Stimulated activated naive CD8-positive, alpha-beta T cell treated with anti-CD3 and anti-CD28 coated beads, Interleukin-15, amount 100 ng/mL, for 72 hours (primary cell): ENCODE data around the gene MAGEA2B.
"Not testable (repeated sequence)": the region's sequence is repeated elsewhere in the genome, so short reads cannot be mapped to it uniquely, and the experiment has no call there.

Experiments used
- ATAC-seq: fragments of 150-1000 bp; cut with Tn5 transposase; 2 replicates; pipeline ENCODE4 v1.10.0; 2021; ENCODE audit warnings: mild to moderate bottlenecking, moderate library complexity
- DNase-seq, 2 donors: peaks; one replicate each; pipeline ENCODE4 v3.0.0; 2021 to 2022
- H3K27ac Mint-ChIP-seq, 2 donors: one replicate each; pipeline ENCODE4 v1.8.0; 2022; ENCODE audit warnings: mild to moderate bottlenecking in 2 of 2, mixed read lengths in 2 of 2, moderate library complexity in 2 of 2
- H3K27me3 Mint-ChIP-seq: one replicate; pipeline ENCODE4 v1.8.0; 2022; ENCODE audit warnings: mixed read lengths
- H3K4me1 Mint-ChIP-seq: one replicate; pipeline ENCODE4 v1.8.0; 2022; ENCODE audit warnings: mild to moderate bottlenecking, mixed read lengths
- H3K4me3 Mint-ChIP-seq, 2 donors: one replicate each; pipeline ENCODE4 v1.8.0; 2022; ENCODE audit warnings: mild to moderate bottlenecking in 2 of 2, mixed read lengths in 2 of 2, moderate library complexity in 1 of 2
- H3K9me3 Mint-ChIP-seq, 2 donors: one replicate each; pipeline ENCODE4 v1.8.0; 2022; ENCODE audit warnings: mixed read lengths in 2 of 2

MAGEA2B gene

GRCh38 chrX:152736528-152736927 is 22.1 kb downstream of the MAGEA2B start:
- not testable (repeated sequence) for H3K4me1 Mint-ChIP-seq, H3K27me3 Mint-ChIP-seq, DNase-seq, ATAC-seq, H3K9me3 Mint-ChIP-seq, H3K27ac Mint-ChIP-seq, H3K4me3 Mint-ChIP-seq

DNA sequence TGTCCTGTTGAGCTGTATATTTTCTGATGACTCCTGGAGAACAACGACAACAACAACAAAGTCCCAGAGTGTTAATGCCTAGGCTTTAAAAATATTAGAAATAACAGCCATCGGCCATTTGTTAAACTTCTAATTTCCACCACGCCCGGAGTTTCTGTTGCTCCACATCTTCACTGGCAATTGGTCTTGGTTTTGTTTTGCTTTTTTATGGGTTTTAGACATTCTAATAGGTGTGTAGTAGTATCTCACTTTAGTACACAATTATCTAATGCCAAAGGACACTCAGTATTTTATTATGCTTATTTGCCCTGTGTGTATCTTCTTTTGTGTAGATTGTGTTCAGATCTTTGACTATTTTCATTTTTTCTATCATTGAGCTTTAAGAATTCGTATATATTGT is 24.1 kb downstream of the MAGEA2B start:
- H3K4me3 Mint-ChIP-seq, result no peak overlapping the region
- H3K27me3 Mint-ChIP-seq, result no peaks in the 10 kb centered on the region
- DNase-seq (no peak), ATAC-seq (no peak)
- no peak overlapping the region for H3K27ac Mint-ChIP-seq
- H3K4me1 Mint-ChIP-seq, result no peaks in the 10 kb centered on the region
- no peaks in the 10 kb centered on the region for H3K9me3 Mint-ChIP-seq

- ATAC-seq, H3K4me3 Mint-ChIP-seq, DNase-seq, H3K4me1 Mint-ChIP-seq, H3K27me3 Mint-ChIP-seq, H3K9me3 Mint-ChIP-seq, H3K27ac Mint-ChIP-seq: not testable (repeated sequence)
Observed at GRCh38 chrX:152753686-152754650, 39.5 kb downstream of the MAGEA2B start, which contains the start of gene MAGEA2. TSS of gene MAGEA2 (minus strand) at chrX:152753842. CDS start at chrX:152751363, 2,479 bp downstream.

DNA sequence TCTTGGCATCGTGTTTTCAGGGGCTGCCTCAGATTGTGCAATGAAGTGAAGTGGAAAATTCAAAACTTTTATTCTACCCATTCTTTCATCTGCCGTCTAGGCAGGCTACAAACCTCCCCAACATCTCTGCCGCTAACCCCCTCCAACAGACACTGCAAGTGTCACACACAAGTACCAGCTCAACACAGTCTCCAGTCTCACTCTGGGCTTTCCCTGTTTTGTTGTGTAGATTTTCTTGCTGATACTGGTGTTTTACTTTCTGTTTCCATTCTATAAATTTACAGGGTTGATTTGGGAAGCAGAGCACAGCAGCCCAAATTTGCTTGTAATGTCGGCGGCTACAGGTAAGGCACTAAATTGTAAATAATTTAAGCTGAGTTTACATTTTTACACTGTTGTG is 40.4 kb downstream of the MAGEA2B start:
- not testable (repeated sequence) for DNase-seq, ATAC-seq, H3K4me1 Mint-ChIP-seq, H3K9me3 Mint-ChIP-seq, H3K4me3 Mint-ChIP-seq, H3K27me3 Mint-ChIP-seq, H3K27ac Mint-ChIP-seq

DNA sequence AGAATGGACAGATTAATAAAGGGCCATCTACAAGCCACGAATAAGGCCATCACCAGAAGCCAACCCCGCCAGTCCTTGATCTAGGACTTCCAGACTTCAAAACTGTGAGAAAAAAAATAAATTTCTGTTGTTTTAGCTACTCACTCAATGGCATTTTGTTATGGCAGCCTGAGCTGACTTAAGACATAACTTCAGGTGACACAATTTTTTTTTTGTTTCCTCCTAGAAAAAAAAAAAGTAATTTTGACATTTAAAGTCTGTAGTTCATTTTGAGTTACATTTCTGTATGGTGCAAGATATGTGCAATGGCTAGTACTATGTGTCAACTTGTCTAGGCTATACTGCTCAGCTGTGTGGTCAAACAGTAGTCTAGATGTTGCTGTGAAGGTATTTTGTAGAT is 44.5 kb downstream of the MAGEA2B start, which contains the start of gene CSAG3:
TSS of gene CSAG3 (plus strand) at position 301 of the 400 bp plus-strand sequence.
- not testable (repeated sequence) for ATAC-seq, H3K27ac Mint-ChIP-seq, H3K27me3 Mint-ChIP-seq, H3K4me1 Mint-ChIP-seq, DNase-seq, H3K9me3 Mint-ChIP-seq, H3K4me3 Mint-ChIP-seq

DNA sequence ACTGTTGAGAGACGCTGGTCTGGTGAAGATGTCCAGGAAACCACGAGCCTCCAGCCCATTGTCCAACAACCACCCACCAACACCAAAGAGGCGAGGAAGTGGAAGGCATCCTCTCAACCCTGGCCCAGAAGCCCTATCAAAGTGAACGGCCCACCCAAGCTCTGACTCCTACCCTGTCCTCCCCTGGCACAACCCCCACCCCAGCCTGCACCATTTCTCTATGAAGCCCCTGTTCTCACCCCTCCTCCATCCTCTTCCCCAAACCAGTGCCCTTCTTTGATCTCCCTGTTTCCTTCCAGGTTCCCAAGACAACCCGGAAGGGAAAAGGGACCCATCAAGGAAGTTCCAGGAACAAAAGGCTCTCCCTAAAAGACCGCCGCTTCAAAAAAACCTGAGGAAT is 45.1 kb downstream of the MAGEA2B start:
- not testable (repeated sequence) for H3K4me3 Mint-ChIP-seq, H3K27me3 Mint-ChIP-seq, H3K9me3 Mint-ChIP-seq, ATAC-seq, H3K27ac Mint-ChIP-seq, DNase-seq, H3K4me1 Mint-ChIP-seq

DNA sequence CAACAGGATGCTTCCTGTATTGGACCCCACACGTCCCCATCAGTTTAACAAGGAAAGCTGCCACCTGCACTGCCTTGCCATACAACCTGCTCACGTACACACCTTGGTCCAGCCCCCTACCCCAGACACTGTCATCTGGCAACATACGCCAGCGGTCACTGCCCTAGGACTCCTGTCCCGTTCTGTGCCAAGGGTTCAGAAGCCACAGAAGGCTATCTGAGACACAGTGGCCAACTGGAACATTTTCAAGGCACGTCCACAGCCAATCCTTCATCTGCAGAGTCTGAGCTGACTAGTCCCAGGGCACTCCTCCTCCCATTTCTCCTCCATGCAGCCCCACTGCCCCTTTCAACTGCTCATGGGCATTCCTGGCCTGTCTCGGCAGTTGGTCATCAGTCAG is 47.2 kb downstream of the MAGEA2B start:
- DNase-seq, H3K27ac Mint-ChIP-seq, H3K4me1 Mint-ChIP-seq, H3K4me3 Mint-ChIP-seq, H3K27me3 Mint-ChIP-seq, ATAC-seq, H3K9me3 Mint-ChIP-seq: not testable (repeated sequence)

DNA sequence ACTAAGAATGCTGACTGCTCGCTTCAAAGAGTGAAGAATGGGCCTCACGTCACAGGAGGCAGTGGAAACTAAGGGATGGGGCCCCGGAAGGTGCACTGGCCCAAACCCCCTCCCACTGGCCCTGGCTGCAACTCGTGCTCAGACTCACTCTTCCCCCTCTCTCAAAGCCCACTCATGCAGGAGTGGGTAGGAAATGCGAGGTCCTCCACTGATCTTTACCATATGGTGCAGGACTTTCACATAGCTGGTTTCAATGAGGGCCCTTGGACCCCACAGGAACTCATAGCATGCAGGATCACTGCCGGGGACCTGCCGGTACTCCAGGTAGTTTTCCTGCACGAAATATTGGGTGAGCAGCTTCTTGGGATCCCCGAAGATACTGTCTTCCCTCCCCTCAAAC is 52.1 kb downstream of the MAGEA2B start:
- H3K4me1 Mint-ChIP-seq, DNase-seq, H3K27ac Mint-ChIP-seq, H3K27me3 Mint-ChIP-seq, ATAC-seq, H3K9me3 Mint-ChIP-seq, H3K4me3 Mint-ChIP-seq: not testable (repeated sequence)
